Endothelial cell of umbilical vein (primary cell): ENCODE results near the gene CEACAM6. TPM values are rescaled to one million over a fixed set of nuclear protein-coding genes. Genes with fewer than 3 reads are reported as not detected.

Experiments
- BruUV-seq: library from RNA; stranded (reverse); fragments of 400-500 nt; replicated peaks from 2 replicates; lab custom pipeline; 2021; lab: Mats Ljungman, UMichigan
- CTCF ChIA-PET: fragments of 300-600, 350-600 bp; sonication (Branson Sonifier 250); formaldehyde crosslinking; loops from one replicate; lab custom pipeline; 2021; ENCODE audit warnings: antibody characterized with exemption, inconsistent platforms; lab: Charles Lee
- POLR2A ChIA-PET: fragments of 300-600, 350-600 bp; sonication (Branson Sonifier 250); formaldehyde crosslinking; loops from one replicate; lab custom pipeline; 2021; ENCODE audit warnings: antibody characterized with exemption, inconsistent platforms; lab: Charles Lee
- DNase-seq: peaks from one replicate; pipeline ENCODE4 v3.0.0-alpha.2; 2011; ENCODE audit warnings: low read depth, low spot score
- FAIRE-seq: peaks from 2 replicates; lab custom pipeline; 2011; peaks lifted over from hg19 to GRCh38; lab: Jason Lieb, UNC
- H2AFZ ChIP-seq: 2 replicates; pipeline ENCODE4 v1.6.0; 2012; ENCODE audit warnings: low read depth, low read length, control low read depth, inconsistent platforms
- H3K27ac ChIP-seq: 2 replicates; pipeline ENCODE4 v1.5.1; 2011; ENCODE audit warnings: low read depth, mild to moderate bottlenecking, control low read depth, low read length, moderate library complexity; ENCODE audit not compliant: insufficient read depth
- H3K27me3 ChIP-seq, 2 experiments: 2 replicates each; pipeline versions ENCODE4 v1.6.0 to v1.6.1; 2011; ENCODE audit warnings: low read length in 2 of 2, mixed read lengths in 1 of 2; ENCODE audit not compliant: control insufficient read depth in 2 of 2, insufficient read depth in 2 of 2
- H3K36me3 ChIP-seq, 2 experiments: 2 replicates in 1 of 2; 3 replicates in 1 of 2; pipeline ENCODE4 v1.5.1; 2011; ENCODE audit warnings: low read length in 2 of 2, mild to moderate bottlenecking in 1 of 2, moderate library complexity in 1 of 2; ENCODE audit not compliant: control insufficient read depth in 2 of 2, insufficient read depth in 2 of 2; ENCODE audit errors: extremely low read depth in 1 of 2
- H3K4me1 ChIP-seq: 3 replicates; pipeline ENCODE4 v1.5.1; 2011; ENCODE audit warnings: mild to moderate bottlenecking, low read length; ENCODE audit not compliant: control insufficient read depth, insufficient read depth; ENCODE audit errors: extremely low read depth
- H3K4me2 ChIP-seq: 2 replicates; pipeline ENCODE4 v1.6.1; 2011; ENCODE audit warnings: low read length, control low read depth, mixed read lengths; ENCODE audit not compliant: insufficient read depth
- H3K4me3 ChIP-seq, 3 experiments: fragments of 200-600 bp in 1 of 3; sonication (generic), shearing (Covaris generic) in 1 of 3; replicated peaks in 1 of 3; 2 replicates each; pipeline ENCODE4 v1.5.1; 2011 to 2016; ENCODE audit warnings: control low read depth in 3 of 3, low read length in 3 of 3, mild to moderate bottlenecking in 2 of 3, inconsistent platforms in 1 of 3, low read depth in 1 of 3, moderate library complexity in 1 of 3; ENCODE audit not compliant: insufficient read depth in 1 of 3
- H3K79me2 ChIP-seq: 2 replicates; pipeline ENCODE4 v1.6.0; 2012; ENCODE audit warnings: low read length, inconsistent platforms; ENCODE audit not compliant: control insufficient read depth, insufficient read depth
- H3K9ac ChIP-seq: replicated peaks from 2 replicates; pipeline ENCODE3; 2011; ENCODE audit warnings: low read length, control low read depth; ENCODE audit not compliant: insufficient read depth; ENCODE audit errors: extremely low read depth
- H3K9me1 ChIP-seq: replicated peaks from 3 replicates; pipeline ENCODE4 v1.6.0; 2011; ENCODE audit warnings: mild to moderate bottlenecking, low read length; ENCODE audit not compliant: control insufficient read depth, insufficient read depth; ENCODE audit errors: extremely low read depth
- H3K9me3 ChIP-seq: replicated peaks from 2 replicates; pipeline ENCODE4 v1.5.1; 2012; ENCODE audit warnings: low read length, inconsistent platforms; ENCODE audit not compliant: control insufficient read depth, insufficient read depth
- H4K20me1 ChIP-seq: replicated peaks from 2 replicates; pipeline ENCODE3; 2011; ENCODE audit warnings: mild to moderate bottlenecking, low read length; ENCODE audit not compliant: control insufficient read depth, insufficient read depth; ENCODE audit errors: extremely low read depth
- EZH2 ChIP-seq: IDR thresholded peaks from 2 replicates; pipeline ENCODE4 v1.6.1; 2012; ENCODE audit warnings: borderline replicate concordance, low read depth, mild to moderate bottlenecking, moderate library complexity, low read length, inconsistent platforms; ENCODE audit not compliant: severe bottlenecking
- FOS ChIP-seq: IDR thresholded peaks from 2 replicates; pipeline ENCODE4 v1.6.1; 2011; ENCODE audit warnings: mild to moderate bottlenecking, low read length, moderate library complexity, borderline replicate concordance; ENCODE audit not compliant: insufficient read depth
- GATA2 ChIP-seq: IDR thresholded peaks from 2 replicates; pipeline ENCODE4 v1.7.0; 2011; ENCODE audit warnings: low read depth, mild to moderate bottlenecking, moderate library complexity, mixed read lengths, low read length; ENCODE audit not compliant: insufficient read length, insufficient read depth
- JUN ChIP-seq: IDR thresholded peaks from 2 replicates; pipeline ENCODE4 v1.6.1; 2011; ENCODE audit warnings: borderline replicate concordance, low read depth; ENCODE audit not compliant: insufficient read length, insufficient read depth
- MAX ChIP-seq: IDR thresholded peaks from 2 replicates; pipeline ENCODE4 v1.6.1; 2011; ENCODE audit not compliant: insufficient read depth, insufficient read length
- MYC ChIP-seq: IDR thresholded peaks from one replicate; pipeline ENCODE4 v1.6.1; 2011; ENCODE audit warnings: mild to moderate bottlenecking, low read depth, low read length
- POLR2A ChIP-seq: IDR thresholded peaks from 2 replicates; pipeline ENCODE4 v1.6.1; 2012; ENCODE audit warnings: low read depth, mild to moderate bottlenecking, control low read depth, low read length
- POLR2AphosphoS5 ChIP-seq: IDR thresholded peaks from 2 replicates; pipeline ENCODE4 v1.6.1; 2012; ENCODE audit warnings: low read depth, mild to moderate bottlenecking, control low read depth, low read length, moderate library complexity; ENCODE audit not compliant: insufficient read depth
- dilution Hi-C: fragments of 300-500 bp; cut with MboI; formaldehyde crosslinking; loops from one replicate; pipeline ENCODE4 v1.15.0; 2019; ENCODE audit warnings: low sequenced_read_pairs; ENCODE audit not compliant: extremely low pct_ligation_motif_present
- intact Hi-C: fragments of 100-400 bp; cut with micrococcal nuclease; formaldehyde crosslinking; loops from one replicate; pipeline ENCODE4 v1.10.0; 2022
- polyA plus RNA-seq, 4 experiments: library from polyadenylated mRNA; depleted of rRNA in 3 of 4; stranded (reverse) in 3 of 4; unstranded in 1 of 4; fragments of >200 nt; gene quantifications; 2 replicates each; pipeline versions ENCODE4 v1.2.1 to v1.2.3, GENCODE V29; 2011 to 2012; ENCODE audit warnings: missing spikeins in 1 of 4
- total RNA-seq: library from RNA; stranded (reverse); gene quantifications from 2 replicates; pipeline ENCODE4 v1.2.3, GENCODE V29; 2021
- TF ChIP-seq, protein P1 (sequence below), 2 donors: IDR thresholded peaks; 1 replicate in 1 of 2; 2 replicates in 1 of 2; pipeline ENCODE4 v1.5.1; 2011; ENCODE audit warnings: low read length in 2 of 2, mild to moderate bottlenecking in 2 of 2, moderate library complexity in 2 of 2, control low read depth in 1 of 2, inconsistent platforms in 1 of 2, low read depth in 1 of 2; ENCODE audit not compliant: insufficient read depth in 1 of 2; ENCODE audit errors: extremely low read depth in 1 of 2

CEACAM6 gene
- total and polyA plus RNA-seq, 2 donors (not counting 3 experiments of a cell fraction or from before 2014, with no cell fraction given) = not detected

- POLR2A ChIA-PET = no interaction called here
- dilution Hi-C loops (no loop called here), intact Hi-C loops (no loop called here)
- BruUV-seq = no TSS peak
- no peak for FAIRE-seq
- no peaks in the 10 kb centered on the region for H3K4me1 ChIP-seq
- no peaks in the 10 kb centered on the region for H3K9me1 ChIP-seq
- DNase-seq = no peak
- TF ChIP-seq MAX (no peak), POLR2A (no peak)
- no peak overlapping the region for H3K4me2 ChIP-seq
- no peaks in the 10 kb centered on the region for H3K36me3 ChIP-seq
- CTCF ChIA-PET = no interaction called here
- H3K27ac ChIP-seq = no peak overlapping the region
- no peaks in the 10 kb centered on the region for H3K79me2 ChIP-seq
- no peak overlapping the region for H2AFZ ChIP-seq
- H3K4me3 ChIP-seq = no peak overlapping the region
- no peaks in the 10 kb centered on the region for H4K20me1 ChIP-seq
- no peaks in the 10 kb centered on the region for H3K9me3 ChIP-seq
- H3K9ac ChIP-seq = no peak overlapping the region
- H3K27me3 ChIP-seq = no peaks in the 10 kb centered on the region
Measured at GRCh38 chr19:41720103-41720502, 35.2 kb upstream of the CEACAM6 start.

- FAIRE-seq (no peak), DNase-seq (no peak)
- intact Hi-C loops (no loop called here), dilution Hi-C loops (no loop called here)
- no peaks in the 10 kb centered on the region for H3K27me3 ChIP-seq
- H4K20me1 ChIP-seq = no peaks in the 10 kb centered on the region
- no peak for TF ChIP-seq MAX
- TF ChIP-seq EZH2 = no peak
- no peak for TF ChIP-seq MYC
- TF ChIP-seq POLR2A = no peak
- no peak for TF ChIP-seq GATA2
- TF ChIP-seq FOS = no peak
- TF ChIP-seq POLR2AphosphoS5 = no peak
- TF ChIP-seq, protein P1, sequence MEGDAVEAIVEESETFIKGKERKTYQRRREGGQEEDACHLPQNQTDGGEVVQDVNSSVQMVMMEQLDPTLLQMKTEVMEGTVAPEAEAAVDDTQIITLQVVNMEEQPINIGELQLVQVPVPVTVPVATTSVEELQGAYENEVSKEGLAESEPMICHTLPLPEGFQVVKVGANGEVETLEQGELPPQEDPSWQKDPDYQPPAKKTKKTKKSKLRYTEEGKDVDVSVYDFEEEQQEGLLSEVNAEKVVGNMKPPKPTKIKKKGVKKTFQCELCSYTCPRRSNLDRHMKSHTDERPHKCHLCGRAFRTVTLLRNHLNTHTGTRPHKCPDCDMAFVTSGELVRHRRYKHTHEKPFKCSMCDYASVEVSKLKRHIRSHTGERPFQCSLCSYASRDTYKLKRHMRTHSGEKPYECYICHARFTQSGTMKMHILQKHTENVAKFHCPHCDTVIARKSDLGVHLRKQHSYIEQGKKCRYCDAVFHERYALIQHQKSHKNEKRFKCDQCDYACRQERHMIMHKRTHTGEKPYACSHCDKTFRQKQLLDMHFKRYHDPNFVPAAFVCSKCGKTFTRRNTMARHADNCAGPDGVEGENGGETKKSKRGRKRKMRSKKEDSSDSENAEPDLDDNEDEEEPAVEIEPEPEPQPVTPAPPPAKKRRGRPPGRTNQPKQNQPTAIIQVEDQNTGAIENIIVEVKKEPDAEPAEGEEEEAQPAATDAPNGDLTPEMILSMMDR (IDR thresholded peaks at IDR 0.05; ENCODE audit: extremely low read depth in 1 of 2, insufficient read depth in 1 of 2, low read depth in 1 of 2, low read length in 2 of 2) = no peak
- TF ChIP-seq JUN = no peak
- H3K9me1 ChIP-seq = no peaks in the 10 kb centered on the region
- no peaks in the 10 kb centered on the region for H3K9me3 ChIP-seq
- H3K36me3 ChIP-seq = no peaks in the 10 kb centered on the region
- H3K4me3 ChIP-seq = no peak overlapping the region
- H3K27ac ChIP-seq = no peak overlapping the region
- BruUV-seq = no TSS peak
- CTCF ChIA-PET = no interaction called here
- H2AFZ ChIP-seq = no peak overlapping the region
- no peak overlapping the region for H3K4me2 ChIP-seq
- no peaks in the 10 kb centered on the region for H3K4me1 ChIP-seq
- POLR2A ChIA-PET = no interaction called here
- H3K79me2 ChIP-seq = no peaks in the 10 kb centered on the region
- H3K9ac ChIP-seq = no peak overlapping the region
Measured at GRCh38 chr19:41726493-41726892, 28.8 kb upstream of the CEACAM6 start.
